HCT116 (cell line): ENCODE data around the gene UBE3C. TPM values are rescaled to one million over a fixed set of nuclear protein-coding genes. Genes with fewer than 3 reads are reported as not detected.

ENCODE experiments used
- ATAC-seq: fragments of 200-7000 bp; cut with Tn5 transposase; 2 replicates; pipeline ENCODE4 v1.9.1; 2020; ENCODE audit warnings: mild to moderate bottlenecking, moderate library complexity
- BruUV-seq: library from RNA; stranded (reverse); fragments of 400-500 nt; replicated peaks from 2 replicates; lab custom pipeline; 2021; lab: Mats Ljungman, UMichigan
- CTCF ChIA-PET: fragments of 300-600 bp; sonication (Branson Sonifier 250); formaldehyde crosslinking; loops from one replicate; lab custom pipeline; 2021; ENCODE audit warnings: antibody characterized with exemption; lab: Charles Lee
- POLR2A ChIA-PET: fragments of 300-600, 350-600 bp; sonication (Branson Sonifier 250); formaldehyde crosslinking; loops from one replicate; lab custom pipeline; 2021; ENCODE audit warnings: antibody characterized with exemption; lab: Charles Lee
- RAD21 ChIA-PET, 2 experiments: fragments of 300-600 bp; sonication (Branson Sonifier 250); formaldehyde crosslinking; loops; one replicate each; lab custom pipeline; 2023; ENCODE audit warnings: low total read pairs in 2 of 2; ENCODE audit not compliant: uncharacterized antibody in 2 of 2, unreplicated experiment in 2 of 2, low non-redundant PET in 1 of 2; lab: Charles Lee
- DNase-seq: peaks from one replicate; pipeline ENCODE4 v3.0.0-alpha.2; 2010; ENCODE audit warnings: low read depth, low spot score
- H2AFZ ChIP-seq: fragments of 200-600 bp; shearing (Covaris generic), sonication (generic); 2 replicates; pipeline ENCODE4 v1.6.1; 2017; ENCODE audit warnings: low read depth, mixed run types, mixed read lengths, antibody characterized with exemption, low read length; ENCODE audit not compliant: poor library complexity, severe bottlenecking
- H3K27ac ChIP-seq: 2 replicates; pipeline ENCODE4 v1.5.1; 2012; ENCODE audit warnings: low read depth, low read length
- H3K27me3 ChIP-seq: fragments of 200-600 bp; sonication (generic); 2 replicates; pipeline ENCODE4 v1.6.1; 2016; ENCODE audit warnings: mixed run types, low read length, mixed read lengths; ENCODE audit not compliant: insufficient read depth
- H3K36me3 ChIP-seq, 2 experiments: fragments of 200-500 bp in 1 of 2; fragments of 200-600 bp in 1 of 2; sonication (Bioruptor generic) in 1 of 2; sonication (generic) in 1 of 2; 2 replicates each; pipeline versions ENCODE4 v1.5.1 to v1.6.1; 2014 to 2016; ENCODE audit warnings: low read length in 2 of 2, inconsistent platforms in 1 of 2, mixed read lengths in 1 of 2, mixed run types in 1 of 2; ENCODE audit not compliant: insufficient read depth in 2 of 2, control insufficient read depth in 1 of 2
- H3K4me1 ChIP-seq, 2 experiments: fragments of 200-600 bp in 1 of 2; sonication (generic) in 1 of 2; 2 replicates each; pipeline versions ENCODE4 v1.5.1 to v1.6.1; 2012 to 2017; ENCODE audit warnings: low read length in 2 of 2, inconsistent platforms in 1 of 2, mild to moderate bottlenecking in 1 of 2, mixed read lengths in 1 of 2, mixed run types in 1 of 2, moderate library complexity in 1 of 2; ENCODE audit not compliant: insufficient read depth in 2 of 2, control insufficient read depth in 1 of 2
- H3K4me2 ChIP-seq: fragments of 200-600 bp; sonication (generic); 2 replicates; pipeline ENCODE4 v1.6.1; 2017; ENCODE audit warnings: mixed run types, low read length, mixed read lengths
- H3K4me3 ChIP-seq, 2 experiments: fragments of 200-600 bp in 1 of 2; sonication (generic) in 1 of 2; replicated peaks in 1 of 2; 2 replicates each; pipeline ENCODE4 v1.5.1; 2011 to 2016; ENCODE audit warnings: low read length in 2 of 2, control low read depth in 1 of 2, low read depth in 1 of 2, mild to moderate bottlenecking in 1 of 2, mixed read lengths in 1 of 2, mixed run types in 1 of 2
- H3K79me2 ChIP-seq: fragments of 200-600 bp; sonication (generic); 2 replicates; pipeline ENCODE4 v1.6.1; 2017; ENCODE audit warnings: mild to moderate bottlenecking, mixed run types, low read length, moderate library complexity, mixed read lengths; ENCODE audit not compliant: insufficient read depth
- H3K9ac ChIP-seq: fragments of 200-600 bp; sonication (generic); 2 replicates; pipeline ENCODE4 v1.6.1; 2016; ENCODE audit warnings: low read length, mixed read lengths
- H3K9me2 ChIP-seq: fragments of 200-600 bp; sonication (generic), shearing (Covaris generic); 2 replicates; pipeline ENCODE4 v1.6.1; 2017; ENCODE audit warnings: mixed run types, mild to moderate bottlenecking, moderate library complexity; ENCODE audit not compliant: insufficient read depth
- H3K9me3 ChIP-seq, 2 experiments: fragments of 200-500 bp in 1 of 2; fragments of 200-600 bp in 1 of 2; sonication (Bioruptor generic) in 1 of 2; sonication (generic) in 1 of 2; 2 replicates each; pipeline ENCODE4 v1.6.1; 2014 to 2017; ENCODE audit warnings: low read length in 2 of 2, mixed read lengths in 2 of 2, inconsistent platforms in 1 of 2, low read depth in 1 of 2, mild to moderate bottlenecking in 1 of 2, mixed run types in 1 of 2, moderate library complexity in 1 of 2; ENCODE audit not compliant: control insufficient read depth in 1 of 2, insufficient read depth in 1 of 2
- H4K20me1 ChIP-seq: fragments of 200-600 bp; sonication (generic), shearing (Covaris generic); 2 replicates; pipeline ENCODE4 v1.6.1; 2017; ENCODE audit warnings: mixed run types, mild to moderate bottlenecking, moderate library complexity; ENCODE audit not compliant: insufficient read depth
- CBX3 ChIP-seq: IDR thresholded peaks from 2 replicates; pipeline ENCODE4 v1.6.1; 2012; ENCODE audit warnings: low read depth
- CEBPB ChIP-seq: IDR thresholded peaks from 2 replicates; pipeline ENCODE4 v1.6.1; 2012; ENCODE audit warnings: low read depth
- EGR1 ChIP-seq: IDR thresholded peaks from 2 replicates; pipeline ENCODE4 v1.6.1; 2012; ENCODE audit warnings: low read depth
- ELF1 ChIP-seq: IDR thresholded peaks from 2 replicates; pipeline ENCODE4 v1.6.1; 2012; ENCODE audit warnings: low read depth, borderline replicate concordance
- EZH2 ChIP-seq: fragments of 200-600 bp; sonication (generic); IDR thresholded peaks from 2 replicates; pipeline ENCODE4 v1.6.1; 2017; ENCODE audit warnings: antibody characterized with exemption, mixed run types
- JUND ChIP-seq: IDR thresholded peaks from 2 replicates; pipeline ENCODE4 v1.6.1; 2012
- POLR2A ChIP-seq: IDR thresholded peaks from 2 replicates; pipeline ENCODE4 v1.7.0; 2011; ENCODE audit warnings: borderline replicate concordance; ENCODE audit not compliant: insufficient read depth, insufficient read length; ENCODE audit errors: extremely low read depth
- POLR2AphosphoS5 ChIP-seq: IDR thresholded peaks from 2 replicates; pipeline ENCODE4 v1.6.1; 2011; ENCODE audit warnings: mild to moderate bottlenecking, low read depth, low read length, moderate library complexity
- SP1 ChIP-seq: IDR thresholded peaks from 2 replicates; pipeline ENCODE4 v1.6.1; 2012; ENCODE audit warnings: low read depth
- SRF ChIP-seq: IDR thresholded peaks from 2 replicates; pipeline ENCODE4 v1.6.1; 2012; ENCODE audit warnings: low read depth
- YY1 ChIP-seq: IDR thresholded peaks from 2 replicates; pipeline ENCODE4 v1.6.1; 2011; ENCODE audit warnings: low read length, low read depth, moderate library complexity, mild to moderate bottlenecking; ENCODE audit not compliant: insufficient replicate concordance; ENCODE audit errors: extremely low read depth
- ZNF274 ChIP-seq: fragments of 200-500 bp; sonication (Bioruptor generic); IDR thresholded peaks from 2 replicates; pipeline ENCODE4 v1.6.1; 2014; ENCODE audit warnings: mild to moderate bottlenecking, low read depth, low read length, inconsistent platforms
- intact Hi-C: fragments of 100-400 bp; cut with micrococcal nuclease; formaldehyde crosslinking; loops from 2 replicates; pipeline ENCODE4 v1.10.0; 2022
- total RNA-seq: library from RNA; stranded (reverse); gene quantifications from one replicate; pipeline ENCODE4 v1.2.1, GENCODE V29; 2021; ENCODE audit not compliant: unreplicated experiment
- TF ChIP-seq, protein P1 (sequence below): IDR thresholded peaks from 2 replicates; pipeline ENCODE4 v1.6.1; 2011; ENCODE audit warnings: mild to moderate bottlenecking, low read length, moderate library complexity; ENCODE audit not compliant: insufficient replicate concordance; ENCODE audit errors: extremely low read depth
- TF ChIP-seq, protein P2 (sequence below): IDR thresholded peaks from 2 replicates; pipeline ENCODE4 v1.6.1; 2012

The UBE3C gene
- total RNA-seq, 1 experiment from 2014 or later, result 68.3 TPM

GRCh38 chr7:157271315-157271990 lies 132.7 kb downstream of the UBE3C start:
- DNase-seq (no peak), ATAC-seq (no peak)
- Histone ChIP-seq H3K27me3 (no peaks in the 10 kb centered on the region), H3K4me1 (peaks cover 0 to 7% of the 10 kb centered on the region in 2 experiments; a peak in 1 of 4 replicates), H3K9me2 (no peaks in the 10 kb centered on the region), H3K79me2 (no peaks in the 10 kb centered on the region), H3K27ac (no peak overlapping the region), H3K4me2 (no peak overlapping the region), H3K9ac (no peak overlapping the region), H2AFZ (no peak overlapping the region), H3K9me3 (no peaks in the 10 kb centered on the region), H3K36me3 (peaks cover 11 to 15% of the 10 kb centered on the region in 2 experiments; a peak in 3 of 4 replicates), H3K4me3 (no peak overlapping the region), H4K20me1 (peaks cover 3% of the 10 kb centered on the region; the same call in 1 of the 2 replicates)
- ChIA-PET RAD21 (no interaction called here), CTCF (interaction anchor here (1.1 kb wide), 1 partner anchor 320 kb away, joined by 3 read pairs; no protein-coding TSS in a partner anchor), POLR2A (no interaction called here)
- BruUV-seq, result no TSS peak
- intact Hi-C loops, result loop anchor here (5.0 to 10.0 kb wide), 2 partner anchors 299 to 1477 kb away; no protein-coding TSS in a partner anchor
- TF ChIP-seq EZH2, result no peak
- no peak for TF ChIP-seq CEBPB
- no peak for TF ChIP-seq POLR2AphosphoS5
- no peak for TF ChIP-seq SRF
- TF ChIP-seq JUND, result no peak
- no peak for TF ChIP-seq ELF1
- no peak for TF ChIP-seq ZNF274
- TF ChIP-seq SP1, result no peak
- TF ChIP-seq, protein P1, sequence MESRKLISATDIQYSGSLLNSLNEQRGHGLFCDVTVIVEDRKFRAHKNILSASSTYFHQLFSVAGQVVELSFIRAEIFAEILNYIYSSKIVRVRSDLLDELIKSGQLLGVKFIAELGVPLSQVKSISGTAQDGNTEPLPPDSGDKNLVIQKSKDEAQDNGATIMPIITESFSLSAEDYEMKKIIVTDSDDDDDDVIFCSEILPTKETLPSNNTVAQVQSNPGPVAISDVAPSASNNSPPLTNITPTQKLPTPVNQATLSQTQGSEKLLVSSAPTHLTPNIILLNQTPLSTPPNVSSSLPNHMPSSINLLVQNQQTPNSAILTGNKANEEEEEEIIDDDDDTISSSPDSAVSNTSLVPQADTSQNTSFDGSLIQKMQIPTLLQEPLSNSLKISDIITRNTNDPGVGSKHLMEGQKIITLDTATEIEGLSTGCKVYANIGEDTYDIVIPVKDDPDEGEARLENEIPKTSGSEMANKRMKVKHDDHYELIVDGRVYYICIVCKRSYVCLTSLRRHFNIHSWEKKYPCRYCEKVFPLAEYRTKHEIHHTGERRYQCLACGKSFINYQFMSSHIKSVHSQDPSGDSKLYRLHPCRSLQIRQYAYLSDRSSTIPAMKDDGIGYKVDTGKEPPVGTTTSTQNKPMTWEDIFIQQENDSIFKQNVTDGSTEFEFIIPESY, result no peak
- TF ChIP-seq EGR1, result no peak
- TF ChIP-seq POLR2A, result no peak
- TF ChIP-seq CBX3, result no peak
- no peak for TF ChIP-seq YY1
- TF ChIP-seq, protein P2, sequence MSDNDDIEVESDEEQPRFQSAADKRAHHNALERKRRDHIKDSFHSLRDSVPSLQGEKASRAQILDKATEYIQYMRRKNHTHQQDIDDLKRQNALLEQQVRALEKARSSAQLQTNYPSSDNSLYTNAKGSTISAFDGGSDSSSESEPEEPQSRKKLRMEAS, result no peak
